GM19468 (cell line): Measurements from ENCODE around the gene THEMIS2.
"Not testable (repeated sequence)": the region's sequence is repeated elsewhere in the genome, so short reads cannot be mapped to it uniquely, and the experiment has no call there.

Experiments
- ATAC-seq: cut with Tn5 transposase; IDR thresholded peaks from one replicate; pipeline ENCODE4 v1.9.1; 2021; ENCODE audit warnings: mild to moderate bottlenecking, moderate library complexity, moderate number of reproducible peaks; ENCODE audit not compliant: unreplicated experiment; ENCODE audit errors: extremely low read depth

The THEMIS2 gene

GRCh38 chr1:27862671-27863537 lies 9.4 kb upstream of the THEMIS2 start:
- no peak for ATAC-seq

DNA sequence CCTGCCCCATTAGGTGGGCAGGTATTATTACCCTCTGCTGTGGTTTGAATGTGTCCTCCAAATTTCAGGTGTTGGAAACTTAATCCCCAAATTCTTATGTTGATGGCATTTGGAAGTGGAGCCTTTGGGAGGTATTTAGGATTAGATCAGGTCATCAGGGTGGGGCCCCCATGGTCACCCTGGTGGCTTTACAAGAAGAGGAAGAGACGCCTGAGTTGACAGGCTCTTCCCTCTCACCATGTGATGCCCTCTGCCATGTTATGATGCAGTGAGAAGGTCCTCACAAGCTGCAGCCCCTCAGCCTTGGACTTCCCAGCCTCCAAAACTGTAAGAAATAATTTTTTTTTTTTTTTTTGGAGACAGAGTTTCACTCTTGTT lies 8.8 kb upstream of the THEMIS2 start:
- ATAC-seq, result no peak

DNA sequence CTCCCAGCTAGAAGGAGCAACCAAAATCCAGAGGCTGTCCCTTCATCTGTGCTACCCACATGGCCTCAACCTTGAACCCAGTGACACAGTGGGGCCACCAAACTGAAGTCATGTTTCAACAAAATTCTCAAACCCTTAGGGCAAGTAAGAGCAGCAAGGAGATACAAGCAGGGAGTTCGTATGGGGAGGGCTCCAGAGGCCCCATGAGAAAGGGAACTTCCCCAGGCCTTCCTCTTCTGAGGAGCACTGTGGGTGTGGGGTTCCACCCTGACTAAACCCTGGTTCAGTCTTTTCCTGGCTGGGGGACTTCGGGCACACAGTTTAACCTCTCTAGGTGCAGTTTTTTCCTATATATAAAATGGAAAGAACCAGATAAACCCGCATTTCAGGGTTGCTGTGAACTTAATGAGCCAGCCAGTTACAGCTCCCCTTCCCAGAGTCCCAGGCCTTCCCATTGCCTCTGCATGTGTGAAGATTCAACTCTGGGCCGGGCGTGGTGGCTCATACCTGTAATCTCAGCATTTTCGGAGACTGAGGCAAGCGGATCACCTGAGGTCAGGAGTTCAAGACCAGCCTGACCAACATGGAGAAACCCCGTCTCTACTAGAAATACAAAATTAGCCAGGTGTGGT lies 8.0 kb upstream of the THEMIS2 start:
- ATAC-seq, result no peak

DNA sequence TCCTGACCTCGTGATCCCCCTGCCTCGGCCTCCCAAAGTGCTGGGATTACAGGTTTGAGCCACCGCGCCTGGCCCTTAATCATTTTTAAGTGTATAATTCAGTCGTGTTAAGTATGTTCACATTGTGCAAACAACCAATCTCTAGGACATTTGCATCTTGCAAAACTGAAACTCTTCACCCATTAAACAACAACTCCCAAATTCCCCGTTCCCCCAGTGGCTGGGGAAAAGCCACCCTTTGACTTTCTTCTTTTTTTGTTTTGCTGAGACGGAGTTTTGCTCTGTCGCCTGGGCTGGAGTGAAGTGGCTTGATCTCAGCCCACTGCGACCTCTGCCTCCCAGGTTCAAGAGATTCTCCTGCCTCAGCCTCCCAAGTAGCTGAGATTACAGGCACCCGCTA lies 6.5 kb upstream of the THEMIS2 start:
- no peak for ATAC-seq

DNA sequence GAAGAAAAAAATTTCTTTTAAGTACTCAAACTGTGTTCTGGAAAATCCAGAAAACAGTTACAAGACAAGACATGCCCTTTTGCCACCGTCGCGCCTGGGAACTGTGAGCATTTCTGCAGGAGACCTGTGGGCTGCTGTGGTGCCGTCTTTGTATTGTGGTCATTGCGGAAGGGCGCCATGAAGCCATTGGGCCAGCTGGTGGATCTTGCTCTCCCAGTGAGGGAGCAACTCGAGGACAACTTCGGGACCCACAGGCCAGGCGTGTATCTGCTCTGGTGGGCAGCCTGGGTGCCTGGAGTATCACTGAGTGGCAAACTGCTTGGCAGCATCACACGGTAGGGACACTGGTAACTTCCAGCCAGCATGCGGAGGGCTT lies 3.8 kb upstream of the THEMIS2 start:
- no peak for ATAC-seq

DNA sequence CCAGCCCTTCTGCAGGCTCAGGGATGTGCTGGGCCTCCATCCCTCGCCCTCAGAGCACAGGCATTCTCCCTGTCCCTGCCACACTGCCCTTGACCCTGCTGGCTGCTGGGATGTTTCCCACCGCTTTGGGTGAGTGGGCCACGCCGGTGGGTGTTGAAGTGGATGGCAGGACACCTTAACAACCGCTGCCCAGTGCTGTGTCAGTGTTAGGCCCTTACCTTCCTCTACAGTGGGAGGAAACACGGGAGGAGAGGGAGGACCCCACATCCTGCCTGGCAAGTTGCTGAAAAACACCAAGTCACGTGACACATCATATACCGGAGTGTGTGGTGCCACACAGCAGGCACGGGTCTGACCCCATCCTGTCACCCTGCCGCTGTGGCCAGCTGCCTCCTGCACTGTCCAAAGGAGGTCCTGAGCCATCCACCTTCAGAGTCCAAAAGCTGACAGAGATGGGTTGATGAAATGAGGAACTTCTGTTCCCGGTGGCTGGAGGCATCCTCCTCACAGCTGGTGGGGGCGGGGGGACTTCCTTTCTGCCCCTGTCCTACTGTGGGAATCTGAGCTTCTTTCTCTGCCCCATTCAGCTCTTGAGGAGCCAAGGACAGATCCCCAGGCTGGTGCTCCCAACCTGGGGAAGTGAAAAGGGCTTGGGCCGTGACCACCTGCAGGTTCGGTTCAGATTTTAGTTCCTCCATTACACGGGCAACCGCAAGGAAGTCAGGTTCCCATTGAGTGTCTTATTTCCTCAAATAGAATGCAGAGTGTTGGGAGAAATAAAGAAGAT lies 3.2 kb upstream of the THEMIS2 start:
- ATAC-seq, result no peak

DNA sequence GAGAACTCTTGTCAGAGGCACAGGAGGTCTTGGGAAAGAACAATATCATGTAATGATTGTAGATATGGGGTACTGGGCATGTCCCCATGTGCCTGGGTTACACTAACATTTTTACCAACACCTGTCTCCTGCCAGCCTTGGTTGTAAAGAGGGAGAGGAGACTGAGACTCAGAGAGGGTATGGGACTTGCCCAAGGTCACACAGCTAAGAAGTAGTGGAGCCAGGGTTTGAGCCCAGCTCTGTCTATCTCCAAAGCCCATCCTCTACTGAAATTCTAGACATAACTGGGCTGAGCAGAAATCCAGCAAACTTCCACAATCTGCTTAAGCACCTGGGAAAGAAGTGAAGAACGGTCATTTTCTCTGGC lies 2.6 kb upstream of the THEMIS2 start:
- ATAC-seq, result no peak

DNA sequence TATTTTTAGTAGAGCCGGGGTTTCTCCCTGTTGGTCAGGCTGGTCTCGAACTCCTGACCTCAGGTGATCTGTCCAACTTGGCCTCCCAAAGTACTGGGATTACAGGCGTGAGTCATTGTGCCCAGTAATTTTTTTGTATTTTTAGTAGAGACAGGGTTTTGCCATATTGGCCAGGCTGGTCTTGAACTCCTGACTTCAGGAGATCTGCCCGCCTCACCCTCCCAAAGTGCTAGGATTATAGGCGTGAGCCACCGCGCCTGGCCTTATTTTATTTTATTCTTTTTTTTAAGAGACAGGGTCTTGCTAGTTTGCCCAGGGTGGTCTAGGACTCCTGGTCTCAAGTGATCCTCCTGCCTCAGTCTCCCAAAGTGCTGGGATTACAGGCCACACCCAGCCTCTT lies 1.3 kb upstream of the THEMIS2 start:
- not testable (repeated sequence) for ATAC-seq

DNA sequence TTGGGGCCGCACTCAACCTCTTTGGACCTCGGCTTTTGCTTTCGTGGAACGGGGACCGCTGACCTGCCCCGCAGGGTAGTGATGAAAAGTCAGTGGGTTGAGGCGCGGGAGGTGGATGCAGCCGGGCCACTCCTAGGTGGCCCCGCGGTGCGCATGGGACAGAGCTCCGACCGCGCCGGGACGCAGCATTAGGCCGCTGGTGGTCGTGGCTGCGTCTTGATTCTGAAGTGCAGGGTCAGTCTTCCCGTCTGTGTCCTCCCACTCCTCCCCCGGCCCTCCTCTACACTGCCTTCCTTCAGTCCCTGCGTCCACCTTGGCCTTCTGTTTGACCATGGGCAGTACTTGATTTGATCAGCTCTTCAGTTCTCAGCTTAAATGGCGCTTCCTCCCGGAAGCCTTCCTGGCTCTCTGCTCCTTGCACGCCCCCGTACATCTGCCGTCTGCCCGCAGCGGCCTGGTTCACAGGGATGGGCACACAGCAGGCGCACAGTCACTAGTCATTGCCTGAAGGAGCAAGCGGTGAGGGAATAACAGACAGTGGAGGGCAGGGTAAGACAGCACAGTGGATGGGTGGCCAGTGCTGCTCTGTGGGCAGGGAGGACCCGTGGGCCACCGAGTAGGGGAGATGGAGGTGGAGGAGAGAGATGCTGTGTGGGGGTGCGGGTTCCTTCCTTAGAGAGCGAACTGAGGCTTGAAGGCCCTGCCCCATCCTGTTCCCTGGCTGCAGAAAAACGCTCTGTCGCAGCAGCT lies 633 bp downstream of the THEMIS2 start:
- no peak for ATAC-seq

- ATAC-seq, result no peak
These were observed 1.5 kb downstream of the THEMIS2 start for GRCh38 chr1:27873671-27874384.

DNA sequence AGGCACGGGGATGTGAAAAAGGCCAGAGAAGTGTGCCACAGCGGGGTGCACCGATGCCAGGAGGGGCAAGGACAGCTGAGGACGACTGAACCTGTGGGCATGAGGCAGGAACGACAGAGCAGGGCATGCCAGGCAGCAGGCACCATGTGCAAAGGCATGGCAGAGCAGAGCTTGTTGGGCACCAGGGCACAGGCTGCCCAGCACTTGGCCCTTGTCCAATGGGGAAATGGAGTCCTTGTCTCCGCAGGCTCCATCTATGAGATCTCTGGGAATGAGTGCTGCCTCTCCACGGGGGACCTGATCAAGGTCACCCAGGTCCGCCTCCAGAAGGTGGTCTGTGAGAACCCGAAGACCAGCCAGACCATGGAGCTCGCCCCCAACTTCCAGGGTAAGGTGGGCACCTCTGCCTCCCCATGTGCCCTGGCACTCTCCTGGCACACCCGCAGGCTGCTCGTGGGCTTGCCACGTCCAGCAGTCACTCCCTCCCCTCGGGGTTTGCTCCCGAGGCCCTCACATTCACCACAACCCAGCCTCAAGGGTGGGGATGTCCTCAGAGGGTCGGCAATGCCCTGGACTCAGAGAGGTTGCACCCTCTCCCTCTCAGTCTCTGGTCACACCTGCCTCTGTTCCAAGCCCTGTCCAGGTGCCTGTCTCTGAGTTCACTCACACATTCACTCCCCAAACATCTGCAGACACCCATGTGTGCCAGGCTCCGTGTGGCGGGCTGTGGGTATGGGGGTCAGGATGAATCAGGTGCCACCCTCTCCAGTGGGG lies 4.2 kb downstream of the THEMIS2 start:
- ATAC-seq, result no peak

DNA sequence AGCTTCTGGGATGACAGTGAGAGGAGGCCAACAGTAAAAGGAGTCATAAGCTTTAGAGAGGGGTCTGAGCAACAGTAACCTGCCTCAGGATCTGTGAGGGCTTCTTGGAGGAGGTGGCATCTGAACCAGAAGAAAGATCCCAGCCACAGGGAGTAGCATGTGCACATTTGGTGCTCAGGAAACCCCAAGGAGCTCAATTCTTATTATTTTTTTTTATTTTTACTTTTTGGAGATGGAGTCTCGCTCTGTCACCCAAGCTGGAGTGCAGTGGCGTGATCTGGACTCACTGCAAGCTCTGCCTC lies 4.7 kb downstream of the THEMIS2 start:
- ATAC-seq, result no peak

DNA sequence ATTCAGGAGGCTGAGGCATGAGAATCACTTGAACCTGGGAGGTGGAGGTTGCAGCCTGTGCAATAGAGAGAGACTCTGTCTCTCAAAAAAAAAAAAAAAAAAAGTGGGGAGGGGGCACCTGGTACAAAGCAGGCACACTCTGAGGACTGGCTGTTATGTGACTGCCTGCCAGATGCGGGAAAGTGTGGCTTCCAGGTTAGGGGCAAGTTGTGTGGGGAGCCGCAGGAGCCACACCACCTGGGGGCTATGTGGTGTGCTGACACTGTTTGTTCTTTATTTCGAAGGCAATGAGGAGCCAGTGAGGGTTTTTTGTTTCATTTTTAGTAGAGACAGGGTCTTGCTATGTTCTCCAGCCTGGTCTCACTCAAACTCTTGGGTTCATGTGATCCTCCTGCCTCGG lies 5.7 kb downstream of the THEMIS2 start:
- ATAC-seq, result no peak

DNA sequence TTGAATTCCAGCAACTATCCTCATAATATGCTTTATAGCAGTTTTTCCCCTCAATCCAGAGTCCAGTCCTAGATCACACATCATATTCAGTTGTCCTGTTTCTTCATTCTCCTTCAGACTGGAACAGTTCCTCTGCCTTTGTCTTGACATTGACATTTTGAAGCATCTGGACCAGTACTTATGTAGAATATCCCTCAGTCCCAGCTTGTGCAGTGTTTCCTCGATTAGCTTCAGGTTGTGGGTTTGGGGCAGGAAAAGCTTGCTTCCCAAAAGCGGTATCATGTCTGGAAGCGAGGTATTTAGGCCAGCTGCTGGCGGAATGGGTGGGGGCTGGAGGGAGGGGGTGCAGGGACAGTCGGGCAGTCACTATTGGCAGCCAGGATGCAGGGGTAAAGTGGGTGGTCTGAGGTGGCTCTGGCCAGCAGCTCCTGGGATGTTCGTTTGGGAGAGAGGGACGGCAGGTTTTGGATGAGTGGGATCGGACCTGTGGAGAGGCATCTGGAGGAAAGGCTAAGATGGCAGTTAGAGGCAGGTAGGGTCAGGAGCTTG lies 6.5 kb downstream of the THEMIS2 start:
- no peak for ATAC-seq

DNA sequence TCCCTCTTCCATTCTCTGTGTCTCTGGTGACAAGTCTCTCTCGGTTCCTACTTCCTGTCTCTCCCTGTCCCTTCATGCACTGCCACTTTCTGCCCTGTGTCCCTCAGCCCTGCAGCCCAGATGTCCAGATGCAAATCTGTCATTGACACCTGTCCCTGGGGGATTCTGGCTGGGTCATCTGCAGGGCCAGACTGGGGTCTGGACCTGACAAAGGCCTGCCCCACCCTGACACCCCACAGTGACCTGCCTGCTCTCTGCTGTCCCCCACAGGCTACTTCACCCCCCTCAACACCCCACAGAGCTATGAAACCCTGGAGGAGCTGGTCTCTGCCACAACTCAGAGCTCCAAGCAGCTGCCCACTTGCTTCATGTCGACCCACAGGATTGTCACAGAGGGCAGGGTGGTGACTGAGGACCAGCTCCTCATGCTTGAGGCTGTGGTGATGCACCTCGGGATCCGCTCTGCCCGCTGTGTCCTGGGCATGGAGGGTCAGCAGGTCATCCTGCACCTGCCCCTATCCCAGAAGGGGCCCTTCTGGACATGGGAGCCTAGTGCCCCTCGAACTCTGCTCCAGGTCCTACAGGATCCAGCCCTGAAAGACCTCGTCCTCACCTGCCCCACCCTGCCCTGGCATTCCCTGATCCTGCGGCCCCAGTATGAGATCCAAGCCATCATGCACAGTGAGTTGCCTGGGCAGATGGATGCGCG lies 7.2 kb downstream of the THEMIS2 start:
- ATAC-seq, result no peak

DNA sequence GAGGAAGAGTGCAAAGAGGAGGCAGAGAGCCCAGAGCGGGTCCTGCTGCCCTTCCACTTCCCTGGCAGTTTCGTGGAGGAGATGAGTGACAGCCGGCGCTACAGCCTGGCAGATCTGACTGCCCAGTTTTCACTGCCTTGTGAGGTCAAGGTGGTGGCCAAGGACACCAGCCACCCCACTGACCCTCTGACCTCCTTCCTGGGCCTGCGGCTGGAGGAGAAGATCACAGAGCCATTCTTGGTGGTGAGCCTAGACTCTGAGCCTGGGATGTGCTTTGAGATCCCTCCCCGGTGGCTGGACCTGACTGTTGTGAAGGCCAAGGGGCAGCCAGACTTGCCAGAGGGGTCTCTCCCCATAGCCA lies 10.2 kb downstream of the THEMIS2 start:
- no peak for ATAC-seq

- ATAC-seq, result no peak
These were observed 11.2 kb downstream of the THEMIS2 start for GRCh38 chr1:27883536-27883935.
